ENCODE data around the gene ARSG. TPM values are rescaled to one million over a fixed set of nuclear protein-coding genes. Genes with fewer than 3 reads are reported as not detected.
A peak's percentile ranks its signal among the peaks of the same experiment; 100 is the strongest.

ARSG gene
- polyA plus RNA-seq, 3 donors = 15.5 to 19.3 (median 19.2) TPM

GRCh38 chr17:68377771-68378267 is 86.5 kb downstream of the ARSG start:
- peak overlapping the region; percentile 72 to 83 for H3K27ac ChIP-seq (ENCODE audit: low read depth in 1 of 2, low read length in 2 of 2)
- H3K4me3 ChIP-seq (replicated peaks in 1 of 3; ENCODE audit: low read depth in 2 of 3, low read length in 3 of 3) = peak overlapping the region in 1 of 3 experiments; percentile 20
- TF ChIP-seq CTCF (IDR thresholded peaks at IDR 0.05) = no peak
- peak overlapping the region; percentile 15 for H3K4me2 ChIP-seq (replicated peaks; ENCODE audit: extremely low read depth, low read length, poor library complexity, severe bottlenecking)
- H3K4me3 Mint-ChIP-seq = peak overlapping the region; percentile 62 to 86
- no peaks in the 10 kb centered on the region for H3K79me2 ChIP-seq (ENCODE audit: insufficient read depth, low read length)
- H3K27me3 ChIP-seq (ENCODE audit: control insufficient read depth in 2 of 2, insufficient read depth in 2 of 2, low read length in 2 of 2) = no peaks in the 10 kb centered on the region
- peaks cover 0 to 3% of the 10 kb centered on the region in 2 donors for H3K36me3 ChIP-seq (replicated peaks in 1 of 2; ENCODE audit: control insufficient read depth in 1 of 2, insufficient read depth in 2 of 2, low read length in 2 of 2)
- no peaks in the 10 kb centered on the region for H4K20me1 ChIP-seq (ENCODE audit: insufficient read depth, low read length)
- peaks cover 0 to 5% (median 0%) of the 10 kb centered on the region in 7 donors for H3K9me3 Mint-ChIP-seq
- H3K4me1 Mint-ChIP-seq = peaks cover 43% of the 10 kb centered on the region
- peak overlapping the region; percentile 7 for H2AFZ ChIP-seq (ENCODE audit: insufficient read depth, low read depth, low read length, poor library complexity, severe bottlenecking)
- no peak for DNase-seq
- intact Hi-C loops (cut with micrococcal nuclease) = loop anchor here in 1 of 2 donors (2.0 kb wide), 1 partner anchor 65 kb away; no protein-coding TSS in a partner anchor
- H3K9me3 ChIP-seq (replicated peaks in 1 of 2; ENCODE audit: control insufficient read depth in 1 of 2, insufficient read depth in 1 of 2, low read length in 2 of 2) = no peaks in the 10 kb centered on the region
- peaks cover 0 to 5% (median 2%) of the 10 kb centered on the region in 3 donors for H3K27me3 Mint-ChIP-seq (ENCODE audit: low read depth in 3 of 3)
- peaks cover 31% of the 10 kb centered on the region in 2 donors for H3K36me3 Mint-ChIP-seq
- 27% methylated on average over 4 of the region's 8 CpGs for WGBS (ENCODE audit: insufficient coverage)
- H3K4me1 ChIP-seq (ENCODE audit: control insufficient read depth in 1 of 2, insufficient read depth in 2 of 2, low read length in 2 of 2) = peaks cover 24 to 34% of the 10 kb centered on the region in 2 donors
- peak overlapping the region; percentile 92 to 99 (median 95) for H3K27ac Mint-ChIP-seq
- peak overlapping the region; percentile 47 for H3K9ac ChIP-seq (ENCODE audit: insufficient read depth, low read length, poor library complexity, severe bottlenecking)

- 42% methylated on average over 9 of the region's 21 CpGs for WGBS (ENCODE audit: insufficient coverage)
- peak overlapping the region; percentile 92 to 99 (median 95) for H3K27ac Mint-ChIP-seq
- Histone ChIP-seq H3K9ac (ENCODE audit: insufficient read depth, low read length, poor library complexity, severe bottlenecking) (peak overlapping the region; percentile 47), H3K36me3 (replicated peaks in 1 of 2; ENCODE audit: control insufficient read depth in 1 of 2, insufficient read depth in 2 of 2, low read length in 2 of 2) (peaks cover 0 to 3% of the 10 kb centered on the region in 2 donors), H3K27ac (ENCODE audit: low read depth in 1 of 2, low read length in 2 of 2) (peak overlapping the region; percentile 72 to 83), H4K20me1 (ENCODE audit: insufficient read depth, low read length) (no peaks in the 10 kb centered on the region), H3K4me3 (replicated peaks in 1 of 3; ENCODE audit: low read depth in 2 of 3, low read length in 3 of 3) (peak overlapping the region in 1 of 3 experiments; percentile 20), H3K27me3 (ENCODE audit: control insufficient read depth in 2 of 2, insufficient read depth in 2 of 2, low read length in 2 of 2) (no peaks in the 10 kb centered on the region), H3K9me3 (replicated peaks in 1 of 2; ENCODE audit: control insufficient read depth in 1 of 2, insufficient read depth in 1 of 2, low read length in 2 of 2) (no peaks in the 10 kb centered on the region), H3K79me2 (ENCODE audit: insufficient read depth, low read length) (no peaks in the 10 kb centered on the region), H3K4me1 (ENCODE audit: control insufficient read depth in 1 of 2, insufficient read depth in 2 of 2, low read length in 2 of 2) (peaks cover 30 to 39% of the 10 kb centered on the region in 2 donors), H3K4me2 (replicated peaks; ENCODE audit: extremely low read depth, low read length, poor library complexity, severe bottlenecking) (peak overlapping the region; percentile 15), H2AFZ (ENCODE audit: insufficient read depth, low read depth, low read length, poor library complexity, severe bottlenecking) (peak overlapping the region; percentile 7)
- intact Hi-C loops (cut with micrococcal nuclease) = loop anchor here in 1 of 2 donors (2.0 kb wide), 1 partner anchor 66 kb away; no protein-coding TSS in a partner anchor
- peak overlapping the region; percentile 62 to 86 for H3K4me3 Mint-ChIP-seq
- peaks cover 0 to 5% (median 0%) of the 10 kb centered on the region in 7 donors for H3K9me3 Mint-ChIP-seq
- peak; percentile 85 to 91 (median 91) for DNase-seq
- H3K27me3 Mint-ChIP-seq (ENCODE audit: low read depth in 3 of 3) = peaks cover 0 to 5% (median 2%) of the 10 kb centered on the region in 3 donors
- peaks cover 29 to 31% of the 10 kb centered on the region in 2 donors for H3K36me3 Mint-ChIP-seq
- peaks cover 47% of the 10 kb centered on the region for H3K4me1 Mint-ChIP-seq
- no peak for TF ChIP-seq CTCF (IDR thresholded peaks at IDR 0.05)
Observed at GRCh38 chr17:68378268-68379176, 87.2 kb downstream of the ARSG start.
